HG02678 (cell line): ENCODE data around the gene IL1RAPL1.

Experiments used
- ATAC-seq: cut with Tn5 transposase; IDR thresholded peaks from one replicate; pipeline ENCODE4 v1.9.1; 2021; ENCODE audit warnings: mild to moderate bottlenecking, moderate library complexity; ENCODE audit not compliant: unreplicated experiment

IL1RAPL1 gene

DNA sequence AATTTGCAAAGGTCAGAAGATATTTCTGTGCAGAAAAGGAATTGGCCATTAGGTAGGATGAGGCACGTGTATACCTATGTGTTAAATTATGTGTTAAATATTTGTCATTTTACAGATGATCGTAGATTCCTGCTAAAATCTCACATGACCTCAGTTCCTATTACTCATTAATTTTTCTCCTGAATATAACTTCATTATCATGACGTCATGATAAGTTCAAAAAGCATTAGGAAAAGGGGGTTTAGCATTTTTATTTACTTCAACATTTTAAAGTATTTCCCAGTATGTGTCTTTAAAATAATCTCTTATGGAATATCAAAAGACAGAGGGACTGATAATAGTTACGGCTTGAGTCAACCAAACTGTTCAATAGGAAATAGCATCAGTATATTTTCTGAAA is 372.8 kb downstream of the IL1RAPL1 start:
- no peak for ATAC-seq

DNA sequence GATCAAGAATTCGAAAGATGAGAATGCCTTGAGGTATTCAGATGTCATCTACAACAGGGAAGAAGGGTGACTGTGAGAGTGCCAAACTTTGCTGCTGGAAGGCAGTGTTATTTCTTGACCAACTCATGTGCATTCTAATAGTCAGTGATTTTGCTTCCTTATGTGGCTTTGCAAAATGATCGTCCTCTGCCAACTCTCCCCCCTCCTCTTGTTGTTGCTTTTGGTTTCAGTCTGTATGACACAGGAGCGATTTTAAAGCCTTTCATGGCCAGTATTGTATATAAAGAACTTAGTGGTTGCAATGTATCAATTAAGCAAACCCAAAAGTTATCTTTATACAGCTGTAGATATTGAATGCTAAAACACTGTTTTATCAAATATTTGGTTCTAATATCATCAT is 379.1 kb downstream of the IL1RAPL1 start:
- ATAC-seq: no peak

DNA sequence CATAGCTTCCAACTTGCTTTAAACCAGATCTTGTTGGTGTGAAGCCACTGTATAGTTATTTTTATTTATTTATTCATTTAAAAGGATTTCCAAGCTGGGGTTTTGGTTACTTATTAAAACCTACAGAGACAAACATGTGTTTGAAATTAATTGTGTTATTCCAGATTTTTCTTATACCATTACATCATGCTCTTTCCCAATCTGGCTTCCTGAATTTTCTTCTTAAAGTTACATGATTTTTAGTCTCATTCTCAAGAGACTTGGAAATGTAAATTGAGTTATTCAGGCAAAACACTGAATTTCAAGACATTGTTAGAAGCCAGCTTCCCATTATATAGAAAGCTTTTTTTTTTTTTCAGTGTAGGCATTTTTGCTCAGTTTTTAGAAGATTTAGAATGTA is 381.9 kb downstream of the IL1RAPL1 start:
- ATAC-seq: no peak

DNA sequence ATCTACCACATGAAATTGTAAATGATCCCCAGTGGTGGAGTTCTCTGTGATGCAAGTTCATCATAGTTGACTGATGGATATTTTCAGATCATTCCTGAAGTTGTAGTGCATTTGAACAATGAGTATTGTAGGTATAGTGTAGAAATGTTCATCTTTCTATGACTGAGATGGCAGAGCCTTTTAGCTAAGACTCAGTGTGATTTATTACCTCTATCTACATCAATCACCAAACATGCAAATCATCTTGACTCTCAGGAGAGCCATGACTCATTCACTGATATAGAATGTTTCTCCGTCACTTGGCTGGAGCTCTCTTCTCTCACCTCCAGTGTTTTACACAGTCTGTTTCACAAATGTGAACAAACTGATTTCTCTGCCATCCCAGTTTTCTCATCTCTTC is 392.6 kb downstream of the IL1RAPL1 start:
- no peak for ATAC-seq

DNA sequence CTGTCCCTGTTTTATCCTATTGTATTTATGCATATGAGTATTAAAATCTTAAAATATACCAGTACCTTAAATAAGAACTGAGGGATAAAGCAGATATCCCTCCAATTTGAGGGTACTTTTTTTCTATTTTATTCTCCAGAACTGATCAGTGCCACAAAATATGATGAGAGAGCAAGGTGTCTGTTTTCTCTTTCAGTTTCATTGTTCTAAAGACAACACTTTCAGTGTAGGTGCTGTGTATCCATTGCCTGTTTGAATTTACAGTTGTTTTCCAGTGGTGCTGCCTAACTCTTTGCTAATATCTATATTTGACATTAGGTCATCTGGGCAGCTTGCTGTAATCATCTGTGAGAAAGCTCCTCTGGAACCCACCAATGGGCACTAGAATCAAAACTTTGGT is 394.7 kb downstream of the IL1RAPL1 start:
- ATAC-seq: no peak

DNA sequence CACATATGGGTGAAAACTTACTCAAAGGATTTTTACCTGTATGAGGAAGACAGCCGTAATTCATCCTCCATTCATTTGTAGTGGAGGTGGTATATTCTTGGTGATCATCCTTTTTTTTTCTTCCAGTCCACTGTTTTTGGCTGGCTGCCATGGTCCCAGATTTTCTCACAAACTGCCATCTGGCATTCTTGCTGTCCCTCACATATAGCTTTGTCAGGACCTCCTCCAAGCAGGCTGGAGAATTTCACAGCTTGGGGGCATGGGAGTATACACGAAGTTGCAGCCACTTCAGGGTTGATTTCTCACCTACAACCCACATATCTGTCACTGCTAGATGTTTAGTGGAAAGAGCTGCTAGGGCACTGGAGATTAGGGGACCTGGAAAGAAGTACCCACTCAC is 401.0 kb downstream of the IL1RAPL1 start:
- ATAC-seq: no peak

DNA sequence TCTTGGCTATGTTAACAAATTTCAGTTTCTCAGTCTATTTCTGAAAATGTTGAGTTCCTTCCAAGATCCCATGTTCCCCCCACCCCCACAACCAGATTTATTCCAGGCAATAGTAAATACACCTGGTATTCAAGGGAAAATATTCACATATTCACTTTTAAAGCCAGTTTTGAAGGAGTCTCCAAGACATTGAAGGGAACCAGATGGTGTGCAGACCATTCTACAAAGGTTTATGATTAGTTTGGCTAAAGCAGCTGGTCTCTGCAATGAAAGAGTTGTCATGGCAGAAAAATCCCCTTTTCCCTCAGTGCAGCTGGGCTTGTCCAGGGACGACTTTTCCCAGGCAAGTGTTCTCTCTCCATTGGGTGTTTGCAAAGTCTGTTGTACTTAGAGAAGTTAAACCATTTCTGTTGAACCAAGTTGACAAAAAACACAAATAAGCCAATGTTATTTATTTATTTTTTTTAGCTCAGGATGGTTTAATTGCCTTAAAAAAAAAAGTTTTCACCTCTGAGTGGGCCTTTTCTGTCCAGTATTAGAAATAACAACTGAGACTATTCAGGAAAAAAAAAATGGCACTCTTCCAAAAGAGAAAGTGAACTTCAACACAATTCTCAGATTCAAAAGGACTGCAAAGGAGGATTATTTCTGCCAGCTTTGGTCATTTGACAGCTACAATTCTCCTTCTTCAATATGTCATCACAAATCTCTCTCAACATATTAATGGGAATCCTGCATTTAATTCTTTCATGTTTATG is 410.6 kb downstream of the IL1RAPL1 start:
- no peak for ATAC-seq

DNA sequence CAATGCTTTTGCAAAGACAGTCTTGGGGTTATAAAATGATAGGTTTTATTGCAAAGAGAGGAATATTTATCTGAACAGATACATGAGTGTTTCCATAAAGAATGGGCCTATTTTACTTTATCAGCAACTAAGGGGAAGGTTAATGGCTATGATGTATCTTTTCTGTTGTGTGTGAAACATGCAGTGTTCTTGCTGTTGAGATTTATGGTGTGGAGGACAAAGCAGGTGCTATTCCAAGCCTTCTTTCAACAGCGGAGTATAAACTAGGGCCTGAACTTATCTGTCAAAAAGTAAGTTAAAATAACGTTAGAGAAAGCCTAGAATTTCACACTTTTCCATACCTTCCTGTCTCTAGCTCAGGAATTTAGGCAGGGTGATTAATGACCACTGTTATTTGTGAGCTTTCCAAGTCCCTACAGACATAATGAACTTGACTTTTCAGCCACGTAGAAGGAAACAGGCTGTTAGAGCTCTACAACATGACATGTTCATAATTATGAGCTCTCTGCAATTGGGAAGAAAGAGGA is 411.4 kb downstream of the IL1RAPL1 start:
- no peak for ATAC-seq

DNA sequence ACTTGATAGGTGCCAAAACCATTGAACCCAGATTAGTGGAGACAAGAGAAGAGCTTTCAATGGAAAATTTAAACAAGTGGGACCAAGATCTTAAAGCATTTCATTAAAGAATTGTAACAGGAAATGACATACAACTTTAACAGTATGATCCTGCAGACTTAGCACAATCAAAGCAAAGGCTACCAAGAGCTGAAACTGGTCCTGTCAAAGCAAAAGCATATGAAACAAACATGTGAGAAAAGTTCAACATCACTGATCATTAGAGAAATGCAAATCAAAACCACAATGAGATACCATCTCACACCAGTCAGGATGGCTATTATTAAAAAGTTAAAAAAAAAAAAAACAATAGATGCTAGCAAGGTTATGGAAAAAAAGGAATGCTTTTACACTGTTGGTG is 425.6 kb downstream of the IL1RAPL1 start:
- no peak for ATAC-seq

DNA sequence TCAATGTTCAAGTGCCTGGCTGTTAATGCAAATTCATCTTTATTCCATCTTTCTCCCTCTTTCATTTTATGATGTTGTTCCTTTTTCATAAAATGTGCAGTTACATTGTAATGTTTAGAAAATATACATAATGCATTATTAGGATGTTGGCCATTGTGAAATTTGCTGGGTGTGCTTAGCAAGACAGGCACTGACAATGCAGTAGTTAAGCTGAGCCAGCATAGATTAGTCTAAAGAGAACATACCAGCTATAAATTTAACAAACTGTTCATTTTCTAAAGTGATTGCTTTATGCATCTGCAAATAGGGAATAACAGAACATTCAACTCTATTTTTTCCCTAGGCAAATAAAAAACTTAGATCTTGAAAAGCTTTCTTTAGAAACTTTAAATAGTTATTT is 436.0 kb downstream of the IL1RAPL1 start:
- ATAC-seq: no peak

DNA sequence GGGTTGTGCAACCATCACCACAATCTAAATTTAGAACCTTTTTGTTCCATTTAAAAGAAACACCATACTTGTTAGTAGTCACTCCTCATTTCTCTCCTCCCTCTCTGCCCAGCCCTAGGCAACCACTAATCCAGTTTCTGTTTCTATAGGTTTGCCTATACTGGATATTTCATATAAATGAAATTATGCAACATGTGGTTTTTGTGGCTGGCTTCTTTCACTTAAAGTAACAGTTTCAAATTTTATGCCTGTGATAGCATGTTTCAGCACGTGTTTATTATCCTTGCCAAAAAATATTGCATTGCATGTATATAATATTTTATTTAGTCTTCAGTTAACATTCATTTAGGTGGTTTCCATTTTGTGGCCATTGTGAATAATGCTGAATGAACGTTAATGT is 437.6 kb downstream of the IL1RAPL1 start:
- no peak for ATAC-seq

DNA sequence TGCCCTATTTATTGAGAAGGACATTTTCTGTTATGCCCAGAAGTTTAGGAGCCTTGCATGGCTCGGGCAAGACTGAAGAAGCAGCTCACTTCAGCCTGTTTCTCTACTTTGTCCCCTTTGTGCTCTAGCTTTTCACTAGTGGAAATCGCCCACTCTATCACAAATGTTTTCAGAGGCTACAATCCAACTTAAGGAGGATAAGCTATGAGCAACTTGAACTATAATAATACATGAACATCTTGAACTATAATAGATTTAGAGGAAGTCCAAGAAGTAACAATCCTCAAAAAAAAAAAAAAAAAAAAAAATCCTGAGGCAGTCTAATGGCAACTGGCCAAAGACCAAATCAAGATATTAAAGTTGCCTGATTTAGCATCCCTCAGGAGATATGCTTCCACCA is 452.3 kb downstream of the IL1RAPL1 start:
- no peak for ATAC-seq

DNA sequence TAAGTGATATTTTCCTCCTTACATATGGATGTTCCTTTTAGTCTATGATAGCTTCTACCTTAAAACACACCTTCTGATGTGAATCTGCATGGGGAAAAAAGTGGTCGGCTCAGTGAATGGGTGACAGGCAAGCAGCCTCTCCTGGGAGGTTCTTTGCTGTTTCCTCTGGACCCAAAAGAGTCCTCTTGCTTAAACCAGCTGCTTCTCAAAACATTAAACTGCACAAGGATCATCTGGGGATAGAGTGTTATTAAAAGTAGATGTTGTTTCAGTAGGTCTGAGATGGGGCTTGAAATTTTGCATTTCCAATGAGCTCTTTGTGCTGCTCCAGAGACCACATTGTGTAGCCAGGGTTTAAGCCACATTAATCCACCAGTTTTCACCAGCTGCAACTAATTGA is 452.9 kb downstream of the IL1RAPL1 start:
- no peak for ATAC-seq

DNA sequence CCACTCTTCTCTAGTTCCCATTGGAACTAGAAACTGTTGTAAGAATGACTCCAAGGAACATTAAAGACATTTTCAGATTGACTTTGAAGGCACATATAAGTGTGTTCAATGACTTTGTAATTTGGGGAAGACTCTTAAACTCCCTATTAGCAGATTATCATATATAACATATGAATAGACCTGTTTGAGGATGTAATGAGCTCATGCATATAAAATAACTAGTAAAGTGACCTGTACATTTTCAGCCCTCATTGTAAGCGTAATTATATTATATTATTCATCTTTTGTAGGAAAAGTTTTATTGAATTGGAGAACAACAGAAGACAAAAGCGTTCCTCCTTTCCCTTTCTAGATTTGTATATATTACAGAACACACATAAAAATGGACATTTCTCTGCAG is 455.1 kb downstream of the IL1RAPL1 start:
- ATAC-seq: no peak

DNA sequence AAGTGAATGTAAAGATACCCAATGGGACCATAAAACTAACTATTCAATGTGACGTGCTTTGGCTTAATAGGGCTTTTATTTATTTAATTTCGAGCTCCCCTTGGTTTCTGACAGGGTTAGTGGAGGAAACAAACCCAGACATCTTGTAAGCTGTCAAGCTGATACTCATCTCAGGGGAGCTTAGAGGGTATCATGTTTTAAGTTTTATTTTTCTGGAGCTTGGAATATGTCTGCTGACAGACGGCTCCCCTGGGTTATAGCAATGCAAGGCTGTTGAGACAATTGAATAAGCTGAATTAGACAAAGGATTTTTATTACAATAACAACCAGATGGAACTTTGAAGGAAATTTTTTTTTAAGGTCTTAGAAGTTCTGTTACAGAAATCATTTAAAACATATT is 456.5 kb downstream of the IL1RAPL1 start:
- no peak for ATAC-seq

DNA sequence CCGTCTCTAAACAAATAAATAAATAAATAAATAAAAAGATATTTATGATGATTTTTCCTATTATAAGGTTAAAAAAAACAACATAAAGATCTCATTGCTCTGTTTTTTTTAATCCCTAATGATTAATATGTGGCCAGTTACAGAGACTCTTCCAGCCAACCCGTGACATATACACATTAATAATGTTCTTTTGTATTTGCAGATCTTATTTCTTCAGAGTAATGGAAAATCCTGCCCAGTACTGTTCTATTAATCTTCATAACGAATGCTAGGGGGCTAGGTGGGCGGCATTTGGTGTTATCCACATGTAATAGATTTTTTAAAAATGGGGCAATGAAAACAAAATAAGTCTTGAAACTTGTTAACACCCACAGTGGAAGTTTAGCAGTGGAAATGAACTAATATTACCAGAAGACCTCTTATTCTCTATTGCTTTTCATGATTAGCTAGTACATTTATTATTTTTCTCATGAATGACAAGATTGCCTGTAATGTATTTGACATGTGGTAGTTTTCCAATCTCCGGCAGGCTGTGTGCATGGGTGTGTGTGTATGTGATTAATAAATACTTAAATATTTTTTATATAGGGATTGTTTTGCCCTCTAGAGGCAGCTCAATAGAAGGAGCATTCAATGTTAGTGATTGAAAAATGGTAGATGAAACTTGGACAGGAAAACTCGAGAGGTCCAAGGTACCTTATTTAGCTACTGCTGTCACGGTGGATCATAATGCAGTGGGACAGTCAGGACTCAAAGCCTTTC is 457.4 kb downstream of the IL1RAPL1 start:
- ATAC-seq: no peak

DNA sequence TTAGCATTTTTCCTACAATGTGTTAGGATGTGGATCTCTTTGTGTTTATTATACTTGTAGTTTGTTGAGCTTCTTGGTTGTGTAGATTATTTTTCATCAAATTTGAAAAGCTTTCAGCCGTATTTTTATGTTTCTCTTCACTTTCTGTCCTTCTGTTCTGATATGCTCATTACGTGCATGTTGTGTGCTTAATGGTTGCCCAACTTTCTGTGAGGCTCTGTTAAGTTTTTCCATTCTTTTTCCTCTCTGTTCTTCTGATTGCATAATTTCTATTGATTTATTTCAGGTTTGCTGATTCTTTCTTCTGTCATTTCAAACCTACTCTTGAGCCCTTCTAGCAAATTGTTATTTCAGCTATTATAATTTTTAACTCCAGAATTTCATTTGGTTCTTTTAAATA is 478.2 kb downstream of the IL1RAPL1 start:
- ATAC-seq: no peak

DNA sequence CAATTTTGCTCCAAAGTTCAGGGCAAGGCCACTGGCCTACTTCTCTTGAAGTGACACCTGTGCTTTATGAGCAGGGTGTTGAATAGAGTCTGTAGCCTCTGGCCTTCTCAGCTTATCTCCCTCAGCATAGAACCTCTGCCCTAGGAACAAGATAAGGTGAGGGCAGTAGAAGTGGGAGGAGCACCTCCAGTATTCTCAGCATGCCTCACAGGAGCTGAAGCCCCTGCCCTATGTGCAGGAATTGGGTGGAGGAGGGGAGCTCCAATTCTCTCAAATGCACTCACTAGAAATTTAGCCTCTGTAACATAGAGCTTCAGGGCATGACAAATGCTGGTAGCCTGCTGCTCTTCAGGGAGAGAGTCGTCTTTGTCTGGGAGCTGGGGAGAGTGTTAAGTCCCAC is 479.3 kb downstream of the IL1RAPL1 start:
- no peak for ATAC-seq

DNA sequence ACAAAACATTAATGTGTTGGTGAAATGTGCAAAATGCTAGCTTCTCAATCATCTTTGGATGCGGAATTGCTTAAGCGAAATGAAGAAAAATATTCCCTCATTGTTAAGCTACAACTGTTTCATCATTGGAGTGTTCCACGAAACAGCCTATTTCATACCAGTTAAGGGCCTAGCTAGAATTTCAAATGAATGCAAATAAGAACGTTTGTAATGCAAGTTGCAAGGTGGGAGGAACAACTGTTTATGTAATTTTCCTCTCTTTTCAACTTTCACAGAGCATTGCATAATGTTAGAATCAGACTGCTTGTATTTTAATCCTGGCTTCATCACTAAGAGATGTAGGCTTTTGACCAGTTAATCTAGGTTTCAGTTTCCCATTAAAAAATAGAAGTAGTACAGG is 480.1 kb downstream of the IL1RAPL1 start:
- no peak for ATAC-seq

DNA sequence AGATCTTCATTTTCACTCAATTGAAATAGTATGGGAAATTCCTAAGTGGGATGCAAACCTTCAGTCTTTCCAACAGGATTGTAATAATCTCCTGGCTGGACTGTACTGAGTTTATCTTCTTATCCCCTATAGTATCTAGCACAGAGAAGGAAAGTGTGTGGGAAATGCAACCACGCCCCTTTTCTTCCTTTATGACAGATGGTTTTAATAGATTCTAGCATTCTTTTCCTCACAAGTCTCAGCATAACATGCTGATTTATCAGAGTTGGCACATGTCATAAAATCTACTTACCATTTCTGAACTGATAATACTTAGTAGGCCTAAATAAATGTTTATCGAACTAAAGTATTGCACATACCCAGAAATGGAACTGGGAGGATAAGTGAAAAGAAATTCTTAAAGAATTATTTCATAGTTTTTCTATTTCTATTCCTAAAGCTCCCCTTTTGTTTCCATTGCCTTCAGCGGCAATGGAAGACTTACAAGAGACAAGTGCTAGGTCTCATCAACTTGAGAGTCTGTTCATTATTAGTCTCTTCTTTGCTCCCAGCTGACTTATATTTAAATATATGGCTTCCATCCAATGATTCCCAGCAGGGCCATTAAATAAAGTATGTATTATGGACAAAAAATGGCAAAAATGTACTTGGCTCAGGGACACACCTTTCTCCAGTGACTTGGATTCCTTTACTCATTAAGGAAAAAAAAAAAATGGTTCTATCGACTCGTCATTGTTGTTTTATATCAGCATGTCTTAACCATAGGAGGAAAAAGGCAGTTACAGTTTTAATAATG is 484.5 kb downstream of the IL1RAPL1 start:
- ATAC-seq: no peak

DNA sequence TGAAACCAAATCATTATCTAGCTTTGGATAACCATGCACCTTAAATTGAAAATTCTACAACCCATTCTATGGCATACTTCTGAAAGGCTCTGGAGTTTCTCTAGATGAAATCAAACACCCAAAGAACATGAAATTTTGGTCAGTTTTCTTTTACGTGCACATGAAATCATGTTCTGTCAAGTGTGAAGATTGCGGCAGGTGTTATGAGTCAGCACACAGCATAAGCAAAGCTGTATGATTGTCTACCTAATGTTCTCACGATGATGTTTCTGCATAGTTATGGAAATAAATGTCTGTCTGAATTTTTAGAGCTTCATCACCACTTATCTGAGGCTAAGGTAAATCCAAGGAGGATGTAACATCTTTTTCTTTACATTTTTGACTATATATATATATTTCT is 495.3 kb downstream of the IL1RAPL1 start:
- ATAC-seq: no peak

DNA sequence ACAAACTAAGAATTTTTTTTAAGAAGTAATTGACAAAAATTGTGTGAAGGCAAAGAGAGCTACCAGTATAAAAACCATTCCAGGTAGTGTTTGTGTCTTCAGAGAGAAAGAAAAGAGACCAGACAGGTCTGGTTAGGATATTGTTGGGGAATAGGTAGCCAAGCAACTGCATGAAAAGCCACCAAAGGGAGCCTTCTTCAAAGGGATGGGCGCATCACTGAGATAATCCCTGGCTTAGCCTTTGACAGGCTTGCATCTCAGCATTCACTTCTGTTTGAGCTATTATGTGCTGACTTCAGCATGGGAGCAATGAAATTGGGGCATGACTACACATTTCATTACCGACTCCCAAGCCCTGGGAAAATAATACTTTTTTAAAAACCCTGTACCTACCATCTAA is 496.6 kb downstream of the IL1RAPL1 start:
- ATAC-seq: no peak
